Lower lobe of right lung (tissue), 2 donors: ENCODE measurements around the gene ASTN2. TPM values are rescaled to one million over a fixed set of nuclear protein-coding genes. Genes with fewer than 3 reads are reported as not detected.

Experiments used
- ATAC-seq, 2 donors: fragments of 200-7000 bp; cut with Tn5 transposase; one replicate each; pipeline ENCODE4 v1.9.1; 2020 to 2022; ENCODE audit warnings: mild to moderate bottlenecking in 2 of 2, moderate library complexity in 2 of 2
- DNase-seq: peaks from one replicate; pipeline ENCODE4 v3.0.0-alpha.2; 2020
- H3K27ac ChIP-seq: fragments of 200-600 bp; one replicate; pipeline ENCODE4 v1.8.0; 2022
- H3K27me3 ChIP-seq: fragments of 200-600 bp; one replicate; pipeline ENCODE4 v1.8.0; 2022; ENCODE audit warnings: low read depth
- H3K36me3 ChIP-seq: fragments of 200-600 bp; one replicate; pipeline ENCODE4 v1.8.0; 2022; ENCODE audit warnings: mild to moderate bottlenecking
- H3K4me1 ChIP-seq: fragments of 200-600 bp; one replicate; pipeline ENCODE4 v1.8.0; 2022
- H3K4me3 ChIP-seq: fragments of 200-600 bp; one replicate; pipeline ENCODE4 v1.8.0; 2022; ENCODE audit warnings: mild to moderate bottlenecking
- H3K9me3 ChIP-seq: fragments of 200-600 bp; one replicate; pipeline ENCODE4 v1.8.0; 2022
- CTCF ChIP-seq: fragments of 200-600 bp; IDR thresholded peaks from one replicate; pipeline ENCODE4 v1.8.0; 2022; ENCODE audit warnings: antibody characterized with exemption, mild to moderate bottlenecking
- intact Hi-C: fragments of 100-400 bp; cut with DNase I; formaldehyde crosslinking; loops from one replicate; pipeline ENCODE4 v1.11.0; 2022
- total RNA-seq: library from RNA; stranded (reverse); fragmentation: NEBNext Ultra II Directional; extraction: Animal tissue kit (Norgen Biotek cat#: 25700); gene quantifications from one replicate; pipeline ENCODE4 v1.2.1, GENCODE V29; 2021
- donor health status: DM: no; HTN: yes; CAD: no; lungs with severe emphysema.

The ASTN2 gene
- total RNA-seq, 1 donor from 2014 or later = 4.3 TPM

GRCh38 chr9:117303643-117304230 lies 111.1 kb downstream of the ASTN2 start:
- ATAC-seq (no peak), DNase-seq (no peak)
- H3K9me3 ChIP-seq = no peaks in the 10 kb centered on the region
- no peaks in the 10 kb centered on the region for H3K36me3 ChIP-seq
- TF ChIP-seq CTCF = no peak
- no peak overlapping the region for H3K4me3 ChIP-seq
- H3K27ac ChIP-seq = no peak overlapping the region
- H3K4me1 ChIP-seq = no peaks in the 10 kb centered on the region
- intact Hi-C loops = no loop called here
- H3K27me3 ChIP-seq = no peaks in the 10 kb centered on the region

- TF ChIP-seq CTCF = no peak
- Histone ChIP-seq H3K4me1 (no peaks in the 10 kb centered on the region), H3K9me3 (no peaks in the 10 kb centered on the region), H3K36me3 (no peaks in the 10 kb centered on the region), H3K27ac (no peak overlapping the region), H3K27me3 (no peaks in the 10 kb centered on the region), H3K4me3 (no peak overlapping the region)
- intact Hi-C loops = no loop called here
- ATAC-seq (no peak), DNase-seq (no peak)
These were observed 112.4 kb downstream of the ASTN2 start for GRCh38 chr9:117302487-117302886.

DNA sequence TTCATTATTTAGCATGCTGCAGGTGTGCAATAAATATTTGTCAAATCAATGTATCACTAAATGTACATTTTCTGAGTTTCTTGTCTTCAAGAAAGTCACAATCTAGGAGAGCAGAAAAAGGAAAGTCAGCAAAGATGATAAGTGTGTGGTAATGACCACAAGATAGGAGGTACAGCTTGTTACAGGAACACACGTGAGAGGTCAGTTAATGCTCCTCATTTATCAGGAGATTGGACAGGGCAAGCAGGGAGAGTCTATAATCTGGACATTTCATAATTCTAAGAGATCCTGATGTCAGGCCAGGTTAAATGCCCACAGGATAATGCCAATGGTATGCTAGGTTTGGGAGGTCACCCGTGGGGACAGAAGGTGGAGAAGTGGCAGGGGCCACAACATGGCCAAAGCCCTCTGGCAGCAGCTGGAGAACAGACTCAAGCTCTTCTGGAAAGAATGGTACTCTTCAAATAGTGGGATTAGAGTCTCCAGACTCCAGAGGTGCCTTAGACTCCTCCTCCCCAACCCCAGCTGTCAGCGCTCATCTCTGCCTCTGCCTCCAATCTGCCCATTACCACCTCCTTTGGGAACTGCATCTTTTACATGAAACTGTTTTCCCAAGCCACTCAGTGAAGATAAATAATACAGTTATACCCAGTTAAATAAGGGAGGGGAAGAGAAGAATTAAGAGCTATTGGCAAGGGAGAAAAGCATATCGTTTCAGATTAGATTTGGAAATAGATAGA lies 114.3 kb downstream of the ASTN2 start:
- DNase-seq (no peak), ATAC-seq (no peak)
- Histone ChIP-seq H3K36me3 (no peaks in the 10 kb centered on the region), H3K27me3 (no peaks in the 10 kb centered on the region), H3K4me3 (no peak overlapping the region), H3K27ac (no peak overlapping the region), H3K9me3 (no peaks in the 10 kb centered on the region), H3K4me1 (no peaks in the 10 kb centered on the region)
- no peak for TF ChIP-seq CTCF
- intact Hi-C loops = no loop called here

GRCh38 chr9:117296453-117296852 lies 118.4 kb downstream of the ASTN2 start:
- Histone ChIP-seq H3K9me3 (no peaks in the 10 kb centered on the region), H3K27ac (no peak overlapping the region), H3K27me3 (no peaks in the 10 kb centered on the region), H3K4me3 (no peak overlapping the region), H3K36me3 (no peaks in the 10 kb centered on the region), H3K4me1 (no peaks in the 10 kb centered on the region)
- DNase-seq (no peak), ATAC-seq (no peak)
- no peak for TF ChIP-seq CTCF
- intact Hi-C loops = no loop called here

DNA sequence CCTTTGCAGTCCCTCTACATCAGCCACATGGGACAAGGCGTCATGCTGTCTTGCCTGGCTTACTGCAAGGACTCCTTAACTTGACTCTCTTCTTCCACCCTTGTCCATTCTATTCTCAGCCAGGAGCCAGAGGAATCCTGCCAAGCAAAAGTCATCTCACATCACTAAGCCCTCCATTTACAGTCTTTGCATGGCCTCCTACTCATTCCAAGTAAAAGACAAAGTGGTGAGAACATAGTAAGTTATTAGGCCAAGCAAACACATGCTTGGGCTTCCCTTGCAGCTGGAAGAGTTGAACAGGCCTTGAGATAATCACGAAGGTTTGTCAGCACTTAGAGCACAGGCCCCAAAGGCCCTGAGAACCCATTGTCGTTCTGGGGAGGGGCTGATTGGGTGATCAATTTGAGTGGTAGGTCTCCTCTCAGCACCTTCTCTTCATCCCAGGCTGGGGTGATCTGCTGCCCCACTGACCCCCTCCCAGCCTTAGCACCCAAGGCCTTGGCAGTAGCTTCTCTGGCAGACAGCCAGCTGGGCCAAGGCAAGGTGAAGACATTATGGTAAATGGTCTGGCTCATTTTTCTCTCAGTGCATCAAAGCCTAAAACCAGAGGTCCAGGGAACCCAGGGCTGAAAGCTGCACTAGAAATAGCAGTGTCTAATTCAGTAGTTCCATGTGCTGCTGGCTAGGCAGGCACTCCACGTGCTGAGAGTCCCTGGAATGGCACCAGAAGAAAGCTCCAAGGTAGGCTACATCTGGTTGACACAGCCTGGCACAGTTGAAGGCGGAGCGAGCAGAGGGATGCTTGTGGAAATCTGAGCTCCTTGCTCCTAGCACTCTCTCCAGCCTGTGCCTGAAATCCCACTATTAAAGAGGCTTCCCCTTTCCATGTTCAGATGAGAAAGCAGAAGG lies 121.4 kb downstream of the ASTN2 start:
- H3K27me3 ChIP-seq = no peaks in the 10 kb centered on the region
- intact Hi-C loops = no loop called here
- no peak for DNase-seq
- no peaks in the 10 kb centered on the region for H3K36me3 ChIP-seq
- no peak overlapping the region for H3K27ac ChIP-seq
- ATAC-seq = no peak
- H3K4me3 ChIP-seq = no peak overlapping the region
- TF ChIP-seq CTCF = no peak
- no peaks in the 10 kb centered on the region for H3K4me1 ChIP-seq
- H3K9me3 ChIP-seq = no peaks in the 10 kb centered on the region
